EH (cell line): ENCODE data around the gene NTN1.
A peak's percentile ranks its signal among the peaks of the same experiment; 100 is the strongest.
"Not testable (repeated sequence)": the region's sequence is repeated elsewhere in the genome, so short reads cannot be mapped to it uniquely, and the experiment has no call there.

ENCODE experiments used
- DNase-seq: peaks from one replicate; pipeline ENCODE4 v3.0.0-alpha.2; 2015; ENCODE audit warnings: low read depth

The NTN1 gene

GRCh38 chr17:9124554-9124935, 103.2 kb downstream of the NTN1 start:
- DNase-seq, result no peak

GRCh38 chr17:9125722-9126121, 104.4 kb downstream of the NTN1 start:
- no peak for DNase-seq

- no peak for DNase-seq
Observed at GRCh38 chr17:9127340-9127739, 106.0 kb downstream of the NTN1 start.

- no peak for DNase-seq
Observed at GRCh38 chr17:9131371-9131770, 110.1 kb downstream of the NTN1 start.

- DNase-seq, result no peak
Observed at GRCh38 chr17:9132291-9132690, 111.0 kb downstream of the NTN1 start.

GRCh38 chr17:9132944-9133610, 111.8 kb downstream of the NTN1 start:
- no peak for DNase-seq

- DNase-seq, result no peak
Observed at GRCh38 chr17:9138161-9138717, 116.9 kb downstream of the NTN1 start.

- no peak for DNase-seq
Observed at GRCh38 chr17:9139695-9140094, 118.4 kb downstream of the NTN1 start.

GRCh38 chr17:9140550-9141424, 119.5 kb downstream of the NTN1 start:
- DNase-seq, result no peak

GRCh38 chr17:9141425-9141753, 120.1 kb downstream of the NTN1 start:
- DNase-seq, result no peak

GRCh38 chr17:9142772-9143494, 121.6 kb downstream of the NTN1 start:
- DNase-seq, result no peak

GRCh38 chr17:9144502-9145249, 123.4 kb downstream of the NTN1 start:
- DNase-seq, result no peak

GRCh38 chr17:9146064-9146463, 124.8 kb downstream of the NTN1 start:
- DNase-seq, result no peak

- DNase-seq, result no peak
Observed at GRCh38 chr17:9148905-9149525, 127.7 kb downstream of the NTN1 start.

GRCh38 chr17:9150446-9151090, 129.3 kb downstream of the NTN1 start:
- peak; percentile 21 for DNase-seq

- DNase-seq, result no peak
Observed at GRCh38 chr17:9151091-9151490, 129.8 kb downstream of the NTN1 start.

GRCh38 chr17:9151740-9152139, 130.4 kb downstream of the NTN1 start:
- not testable (repeated sequence) for DNase-seq

GRCh38 chr17:9158544-9159452, 137.5 kb downstream of the NTN1 start:
- no peak for DNase-seq

GRCh38 chr17:9162275-9162985, 141.1 kb downstream of the NTN1 start:
- DNase-seq, result no peak
